Measurements from ENCODE around the gene NTM. TPM values are rescaled to one million over a fixed set of nuclear protein-coding genes. Genes with fewer than 3 reads are reported as not detected.

The NTM gene
- polyA plus RNA-seq, 1 experiment = 33.6 TPM

- H3K36me3 ChIP-seq (ENCODE audit: control insufficient read depth, insufficient read depth, low read length) = no peaks in the 10 kb centered on the region
- POLR2A ChIA-PET = no interaction called here
- H3K27me3 ChIP-seq (ENCODE audit: control insufficient read depth, insufficient read depth, low read length) = no peaks in the 10 kb centered on the region; the same call in none of the 2 replicates
- H3K4me3 ChIP-seq (ENCODE audit: low read depth, low read length) = no peak overlapping the region
- no peak for DNase-seq (ENCODE audit: low read depth)
- TF ChIP-seq CTCF (IDR thresholded peaks at IDR 0.05; ENCODE audit: insufficient read depth, low read depth, low read length) = no peak
- CTCF ChIA-PET = interaction anchor here (0.6 to 1.4 kb wide), 3 partner anchors 11 to 22 kb away, joined by 3 to 4 read pairs (median 3); no protein-coding TSS in a partner anchor
Observed at GRCh38 chr11:131656179-131656838, 285.9 kb downstream of the NTM start.

- no peak for DNase-seq (ENCODE audit: low read depth)
- no peaks in the 10 kb centered on the region; the same call in none of the 2 replicates for H3K27me3 ChIP-seq (ENCODE audit: control insufficient read depth, insufficient read depth, low read length)
- ChIA-PET CTCF (interaction anchor here (1.0 to 1.4 kb wide), 2 partner anchors 10 to 17 kb away, joined by 3 to 4 read pairs; no protein-coding TSS in a partner anchor), POLR2A (no interaction called here)
- no peaks in the 10 kb centered on the region for H3K36me3 ChIP-seq (ENCODE audit: control insufficient read depth, insufficient read depth, low read length)
- no peak overlapping the region for H3K4me3 ChIP-seq (ENCODE audit: low read depth, low read length)
- no peak for TF ChIP-seq CTCF (IDR thresholded peaks at IDR 0.05; ENCODE audit: insufficient read depth, low read depth, low read length)
Observed at GRCh38 chr11:131656839-131657211, 286.4 kb downstream of the NTM start.

- no peak for TF ChIP-seq CTCF (IDR thresholded peaks at IDR 0.05; ENCODE audit: insufficient read depth, low read depth, low read length)
- DNase-seq (ENCODE audit: low read depth) = no peak
- CTCF ChIA-PET = interaction anchor here (0.9 to 1.4 kb wide), 2 partner anchors 11 to 16 kb away, joined by 3 to 4 read pairs; no protein-coding TSS in a partner anchor
- no peak overlapping the region for H3K4me3 ChIP-seq (ENCODE audit: low read depth, low read length)
- H3K36me3 ChIP-seq (ENCODE audit: control insufficient read depth, insufficient read depth, low read length) = no peaks in the 10 kb centered on the region
- no peaks in the 10 kb centered on the region; the same call in none of the 2 replicates for H3K27me3 ChIP-seq (ENCODE audit: control insufficient read depth, insufficient read depth, low read length)
- POLR2A ChIA-PET = no interaction called here
Observed at GRCh38 chr11:131658414-131658813, 288.0 kb downstream of the NTM start.

- Histone ChIP-seq H3K4me3 (ENCODE audit: low read depth, low read length) (no peak overlapping the region), H3K27me3 (ENCODE audit: control insufficient read depth, insufficient read depth, low read length) (no peaks in the 10 kb centered on the region; the same call in 1 of the 2 replicates), H3K36me3 (ENCODE audit: control insufficient read depth, insufficient read depth, low read length) (no peaks in the 10 kb centered on the region)
- no peak for TF ChIP-seq CTCF (IDR thresholded peaks at IDR 0.05; ENCODE audit: insufficient read depth, low read depth, low read length)
- ChIA-PET POLR2A (no interaction called here), CTCF (interaction anchor here (0.9 kb wide), 1 partner anchor 10 kb away, joined by 3 read pairs; no protein-coding TSS in a partner anchor)
- DNase-seq (ENCODE audit: low read depth) = no peak
Observed at GRCh38 chr11:131658952-131659351, 288.5 kb downstream of the NTM start.

- TF ChIP-seq CTCF (IDR thresholded peaks at IDR 0.05; ENCODE audit: insufficient read depth, low read depth, low read length) = no peak
Observed at GRCh38 chr11:131659931-131660330, 289.5 kb downstream of the NTM start.

More at GRCh38 chr11:131659931-131660330, 289.5 kb downstream of the NTM start:
- H3K36me3 ChIP-seq (ENCODE audit: control insufficient read depth, insufficient read depth, low read length) = no peaks in the 10 kb centered on the region
- DNase-seq (ENCODE audit: low read depth) = no peak
- H3K27me3 ChIP-seq (ENCODE audit: control insufficient read depth, insufficient read depth, low read length) = no peaks in the 10 kb centered on the region; the same call in 1 of the 2 replicates
- POLR2A ChIA-PET = no interaction called here
- no peak overlapping the region for H3K4me3 ChIP-seq (ENCODE audit: low read depth, low read length)
- CTCF ChIA-PET = interaction anchor here (0.8 to 1.6 kb wide), 2 partner anchors 8 to 14 kb away, joined by 3 to 5 read pairs; no protein-coding TSS in a partner anchor

All from BJ (cell line).